Stimulated activated memory B cell treated with anti-CD40 and anti-IgM and Interleukin-4, amounts not matched to agents 10 μg/mL and 1 μg/mL and 100 μg/mL, for 72 hours (primary cell): ENCODE measurements around the gene ST7L.
"Not testable (repeated sequence)": the region's sequence is repeated elsewhere in the genome, so short reads cannot be mapped to it uniquely, and the experiment has no call there.

ENCODE experiments used
- ATAC-seq: fragments of 150-1000 bp; cut with Tn5 transposase; 2 replicates; pipeline ENCODE4 v1.10.0; 2021
- H3K27ac Mint-ChIP-seq: one replicate; pipeline ENCODE4 v1.8.0; 2022; ENCODE audit warnings: mild to moderate bottlenecking, mixed read lengths
- H3K27me3 Mint-ChIP-seq: one replicate; pipeline ENCODE4 v1.8.0; 2022; ENCODE audit warnings: mixed read lengths
- H3K36me3 Mint-ChIP-seq: one replicate; pipeline ENCODE4 v1.8.0; 2022; ENCODE audit warnings: mixed read lengths
- H3K4me1 Mint-ChIP-seq: one replicate; pipeline ENCODE4 v1.8.0; 2022; ENCODE audit warnings: mixed read lengths
- H3K4me3 Mint-ChIP-seq: one replicate; pipeline ENCODE4 v1.8.0; 2022; ENCODE audit warnings: mild to moderate bottlenecking, moderate library complexity, mixed read lengths
- H3K9me3 Mint-ChIP-seq: one replicate; pipeline ENCODE4 v1.8.0; 2022; ENCODE audit warnings: mixed read lengths

The ST7L gene

GRCh38 chr1:112507336-112507735 lies 111.6 kb downstream of the ST7L start:
- Mint-ChIP-seq H3K27me3 (peaks cover 46% of the 10 kb centered on the region), H3K27ac (no peak overlapping the region), H3K36me3 (no peaks in the 10 kb centered on the region), H3K9me3 (no peaks in the 10 kb centered on the region), H3K4me1 (peaks cover 12% of the 10 kb centered on the region), H3K4me3 (no peak overlapping the region)
- no peak for ATAC-seq

GRCh38 chr1:112506731-112507130 lies 112.2 kb downstream of the ST7L start:
- peaks cover 49% of the 10 kb centered on the region for H3K27me3 Mint-ChIP-seq
- no peaks in the 10 kb centered on the region for H3K9me3 Mint-ChIP-seq
- no peak overlapping the region for H3K4me3 Mint-ChIP-seq
- no peak for ATAC-seq
- H3K36me3 Mint-ChIP-seq, result no peaks in the 10 kb centered on the region
- H3K27ac Mint-ChIP-seq, result no peak overlapping the region
- peaks cover 14% of the 10 kb centered on the region for H3K4me1 Mint-ChIP-seq

GRCh38 chr1:112506306-112506705 lies 112.6 kb downstream of the ST7L start:
- H3K27ac Mint-ChIP-seq, result no peak overlapping the region
- peaks cover 49% of the 10 kb centered on the region for H3K27me3 Mint-ChIP-seq
- no peaks in the 10 kb centered on the region for H3K9me3 Mint-ChIP-seq
- H3K4me3 Mint-ChIP-seq, result no peak overlapping the region
- no peaks in the 10 kb centered on the region for H3K36me3 Mint-ChIP-seq
- H3K4me1 Mint-ChIP-seq, result peaks cover 14% of the 10 kb centered on the region
- no peak for ATAC-seq

GRCh38 chr1:112505878-112506277 lies 113.1 kb downstream of the ST7L start:
- Mint-ChIP-seq H3K9me3 (no peaks in the 10 kb centered on the region), H3K4me3 (no peak overlapping the region), H3K27ac (no peak overlapping the region), H3K4me1 (peaks cover 14% of the 10 kb centered on the region), H3K36me3 (no peaks in the 10 kb centered on the region), H3K27me3 (peaks cover 49% of the 10 kb centered on the region)
- no peak for ATAC-seq

GRCh38 chr1:112505400-112505785 lies 113.5 kb downstream of the ST7L start:
- Mint-ChIP-seq H3K4me3 (no peak overlapping the region), H3K27ac (no peak overlapping the region), H3K9me3 (no peaks in the 10 kb centered on the region), H3K36me3 (no peaks in the 10 kb centered on the region), H3K27me3 (peaks cover 45% of the 10 kb centered on the region), H3K4me1 (peaks cover 14% of the 10 kb centered on the region)
- no peak for ATAC-seq

- H3K36me3 Mint-ChIP-seq, result no peaks in the 10 kb centered on the region
- no peak for ATAC-seq
- peaks cover 41% of the 10 kb centered on the region for H3K27me3 Mint-ChIP-seq
- peaks cover 14% of the 10 kb centered on the region for H3K4me1 Mint-ChIP-seq
- no peak overlapping the region for H3K4me3 Mint-ChIP-seq
- H3K27ac Mint-ChIP-seq, result no peak overlapping the region
- no peaks in the 10 kb centered on the region for H3K9me3 Mint-ChIP-seq
Observed at GRCh38 chr1:112504661-112505399, 114.1 kb downstream of the ST7L start.

- Mint-ChIP-seq H3K27ac (no peak overlapping the region), H3K36me3 (no peaks in the 10 kb centered on the region), H3K4me1 (peaks cover 14% of the 10 kb centered on the region), H3K27me3 (peaks cover 45% of the 10 kb centered on the region), H3K4me3 (no peak overlapping the region), H3K9me3 (no peaks in the 10 kb centered on the region)
- no peak for ATAC-seq
Observed at GRCh38 chr1:112504001-112504660, 114.8 kb downstream of the ST7L start.

- H3K27me3 Mint-ChIP-seq, result peaks cover 58% of the 10 kb centered on the region
- no peaks in the 10 kb centered on the region for H3K36me3 Mint-ChIP-seq
- peaks cover 7% of the 10 kb centered on the region for H3K4me1 Mint-ChIP-seq
- H3K4me3 Mint-ChIP-seq, result no peak overlapping the region
- H3K27ac Mint-ChIP-seq, result no peak overlapping the region
- ATAC-seq, result no peak
- H3K9me3 Mint-ChIP-seq, result no peaks in the 10 kb centered on the region
Observed at GRCh38 chr1:112502826-112503225, 116.1 kb downstream of the ST7L start.

GRCh38 chr1:112501810-112502641 lies 116.9 kb downstream of the ST7L start:
- Mint-ChIP-seq H3K4me1 (peaks cover 6% of the 10 kb centered on the region), H3K36me3 (no peaks in the 10 kb centered on the region), H3K9me3 (no peaks in the 10 kb centered on the region), H3K27ac (no peak overlapping the region), H3K27me3 (peaks cover 63% of the 10 kb centered on the region), H3K4me3 (peak overlapping the region; percentile 69)
- peak; percentile 63 for ATAC-seq

GRCh38 chr1:112496290-112496689 lies 122.7 kb downstream of the ST7L start:
- Mint-ChIP-seq H3K27ac (no peak overlapping the region), H3K4me3 (no peak overlapping the region), H3K9me3 (no peaks in the 10 kb centered on the region), H3K27me3 (peaks cover 52% of the 10 kb centered on the region), H3K4me1 (peaks cover 7% of the 10 kb centered on the region), H3K36me3 (no peaks in the 10 kb centered on the region)
- ATAC-seq, result no peak

GRCh38 chr1:112493351-112493750 lies 125.6 kb downstream of the ST7L start:
- Mint-ChIP-seq H3K4me3 (no peak overlapping the region), H3K27ac (no peak overlapping the region), H3K27me3 (peaks cover 50% of the 10 kb centered on the region), H3K4me1 (peaks cover 7% of the 10 kb centered on the region), H3K9me3 (no peaks in the 10 kb centered on the region), H3K36me3 (no peaks in the 10 kb centered on the region)
- no peak for ATAC-seq

- Mint-ChIP-seq H3K4me3 (no peak overlapping the region), H3K27ac (no peak overlapping the region), H3K27me3 (peaks cover 37% of the 10 kb centered on the region), H3K36me3 (no peaks in the 10 kb centered on the region), H3K4me1 (peaks cover 7% of the 10 kb centered on the region), H3K9me3 (no peaks in the 10 kb centered on the region)
- ATAC-seq, result no peak
Observed at GRCh38 chr1:112492076-112492475, 126.9 kb downstream of the ST7L start.

- Mint-ChIP-seq H3K36me3 (no peaks in the 10 kb centered on the region), H3K27me3 (peaks cover 18% of the 10 kb centered on the region), H3K27ac (no peak overlapping the region), H3K4me1 (peaks cover under 1% of the 10 kb centered on the region), H3K4me3 (no peak overlapping the region), H3K9me3 (no peaks in the 10 kb centered on the region)
- ATAC-seq, result no peak
Observed at GRCh38 chr1:112488141-112488540, 130.8 kb downstream of the ST7L start.

- not testable (repeated sequence) for H3K27ac Mint-ChIP-seq, H3K9me3 Mint-ChIP-seq, H3K4me1 Mint-ChIP-seq, H3K4me3 Mint-ChIP-seq, ATAC-seq, H3K36me3 Mint-ChIP-seq
- peaks cover 15% of the 10 kb centered on the region for H3K27me3 Mint-ChIP-seq
Observed at GRCh38 chr1:112487686-112488085, 131.3 kb downstream of the ST7L start.

- H3K4me1 Mint-ChIP-seq, H3K4me3 Mint-ChIP-seq, H3K9me3 Mint-ChIP-seq, ATAC-seq, H3K27ac Mint-ChIP-seq, H3K36me3 Mint-ChIP-seq: not testable (repeated sequence)
- H3K27me3 Mint-ChIP-seq, result peaks cover 18% of the 10 kb centered on the region
Observed at GRCh38 chr1:112486063-112486462, 132.9 kb downstream of the ST7L start.
